KMS-11 (cell line): ENCODE results near the gene BCAT1.

Experiments
- H2AFZ ChIP-seq: fragments of 200-600 bp; sonication (generic); 2 replicates; pipeline ENCODE4 v1.6.1; 2016; ENCODE audit warnings: antibody characterized with exemption, mixed run types, low read depth
- H3K27ac ChIP-seq: fragments of 200-600 bp; sonication (generic); 2 replicates; pipeline ENCODE4 v1.6.1; 2016; ENCODE audit warnings: mild to moderate bottlenecking, mixed run types
- H3K27me3 ChIP-seq: fragments of 200-600 bp; sonication (generic); 2 replicates; pipeline ENCODE4 v1.6.1; 2017; ENCODE audit warnings: mild to moderate bottlenecking, low read depth, mixed run types, moderate library complexity; ENCODE audit not compliant: insufficient read depth
- H3K36me3 ChIP-seq: fragments of 200-600 bp; sonication (generic); 2 replicates; pipeline ENCODE4 v1.6.1; 2017; ENCODE audit warnings: mild to moderate bottlenecking, mixed run types; ENCODE audit not compliant: insufficient read depth
- H3K4me1 ChIP-seq: fragments of 200-600 bp; sonication (generic); 2 replicates; pipeline ENCODE4 v1.6.1; 2016; ENCODE audit warnings: mild to moderate bottlenecking, low read depth, mixed run types; ENCODE audit not compliant: poor library complexity, severe bottlenecking
- H3K4me2 ChIP-seq: fragments of 200-600 bp; sonication (generic); 2 replicates; pipeline ENCODE4 v1.7.0; 2016; ENCODE audit warnings: mild to moderate bottlenecking, mixed run types
- H3K4me3 ChIP-seq: fragments of 200-600 bp; sonication (generic); IDR thresholded peaks from 2 replicates; pipeline ENCODE4 v1.6.1; 2017; ENCODE audit warnings: low read depth, low read length, mixed read lengths; ENCODE audit not compliant: insufficient read depth
- H3K79me2 ChIP-seq: fragments of 200-600 bp; sonication (generic); 2 replicates; pipeline ENCODE4 v1.6.1; 2016; ENCODE audit warnings: low read depth, mixed run types; ENCODE audit not compliant: insufficient read depth
- H3K9ac ChIP-seq: fragments of 200-600 bp; sonication (generic); 2 replicates; pipeline ENCODE4 v1.6.1; 2016; ENCODE audit warnings: mild to moderate bottlenecking, mixed run types
- H4K20me1 ChIP-seq: fragments of 200-600 bp; sonication (generic); 2 replicates; pipeline ENCODE4 v1.6.1; 2016; ENCODE audit warnings: mild to moderate bottlenecking, mixed run types; ENCODE audit not compliant: insufficient read depth
- TF ChIP-seq, protein P1 (sequence below): fragments of 200-600 bp; sonication (generic); conservative IDR thresholded peaks from 2 replicates; pipeline ENCODE4 v1.6.1; 2017; ENCODE audit warnings: low read depth, mild to moderate bottlenecking, antibody characterized with exemption, low read length, moderate library complexity, mixed read lengths

The BCAT1 gene

GRCh38 chr12:24821691-24822090 is 127.2 kb downstream of the BCAT1 start:
- no peak overlapping the region for H3K4me3 ChIP-seq
- peak overlapping the region; percentile 24 for H3K4me2 ChIP-seq
- no peaks in the 10 kb centered on the region for H3K27me3 ChIP-seq
- H4K20me1 ChIP-seq: no peaks in the 10 kb centered on the region
- TF ChIP-seq, protein P1, sequence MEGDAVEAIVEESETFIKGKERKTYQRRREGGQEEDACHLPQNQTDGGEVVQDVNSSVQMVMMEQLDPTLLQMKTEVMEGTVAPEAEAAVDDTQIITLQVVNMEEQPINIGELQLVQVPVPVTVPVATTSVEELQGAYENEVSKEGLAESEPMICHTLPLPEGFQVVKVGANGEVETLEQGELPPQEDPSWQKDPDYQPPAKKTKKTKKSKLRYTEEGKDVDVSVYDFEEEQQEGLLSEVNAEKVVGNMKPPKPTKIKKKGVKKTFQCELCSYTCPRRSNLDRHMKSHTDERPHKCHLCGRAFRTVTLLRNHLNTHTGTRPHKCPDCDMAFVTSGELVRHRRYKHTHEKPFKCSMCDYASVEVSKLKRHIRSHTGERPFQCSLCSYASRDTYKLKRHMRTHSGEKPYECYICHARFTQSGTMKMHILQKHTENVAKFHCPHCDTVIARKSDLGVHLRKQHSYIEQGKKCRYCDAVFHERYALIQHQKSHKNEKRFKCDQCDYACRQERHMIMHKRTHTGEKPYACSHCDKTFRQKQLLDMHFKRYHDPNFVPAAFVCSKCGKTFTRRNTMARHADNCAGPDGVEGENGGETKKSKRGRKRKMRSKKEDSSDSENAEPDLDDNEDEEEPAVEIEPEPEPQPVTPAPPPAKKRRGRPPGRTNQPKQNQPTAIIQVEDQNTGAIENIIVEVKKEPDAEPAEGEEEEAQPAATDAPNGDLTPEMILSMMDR: no peak
- no peak overlapping the region for H2AFZ ChIP-seq
- no peak overlapping the region for H3K9ac ChIP-seq
- H3K79me2 ChIP-seq: no peaks in the 10 kb centered on the region
- no peak overlapping the region; the same call in 1 of the 2 replicates for H3K27ac ChIP-seq
- no peaks in the 10 kb centered on the region for H3K36me3 ChIP-seq
- H3K4me1 ChIP-seq: peaks cover 27% of the 10 kb centered on the region

DNA sequence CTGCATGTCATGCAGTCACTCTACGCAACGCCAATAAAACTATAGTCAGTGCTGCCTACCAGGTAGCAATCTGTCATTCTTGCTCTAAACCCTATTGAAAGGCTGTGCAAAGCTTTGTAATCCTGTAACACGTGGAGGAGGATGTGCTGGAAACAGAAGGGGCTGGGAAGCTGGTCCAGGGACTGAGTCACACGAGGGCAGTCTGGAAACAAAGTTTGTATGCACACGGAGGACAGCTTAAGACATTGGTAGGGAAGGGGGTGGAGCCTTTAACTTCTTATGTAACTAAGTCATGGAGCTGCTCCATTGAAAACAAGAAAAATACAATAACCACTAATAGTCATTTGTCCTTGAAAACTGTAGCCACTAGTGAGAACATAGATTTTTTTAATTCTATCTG is 128.0 kb downstream of the BCAT1 start:
- peaks cover 27% of the 10 kb centered on the region for H3K4me1 ChIP-seq
- no peak overlapping the region for H3K9ac ChIP-seq
- H3K36me3 ChIP-seq: no peaks in the 10 kb centered on the region

GRCh38 chr12:24818351-24818750 is 130.6 kb downstream of the BCAT1 start:
- Histone ChIP-seq H3K27me3 (no peaks in the 10 kb centered on the region), H4K20me1 (no peaks in the 10 kb centered on the region), H3K4me2 (no peak overlapping the region), H3K9ac (no peak overlapping the region), H2AFZ (no peak overlapping the region), H3K27ac (no peak overlapping the region), H3K79me2 (no peaks in the 10 kb centered on the region), H3K4me3 (no peak overlapping the region), H3K4me1 (peaks cover 38% of the 10 kb centered on the region), H3K36me3 (no peaks in the 10 kb centered on the region)
- TF ChIP-seq, protein P1: no peak

More for the DNA sequence above, 128.0 kb downstream of the BCAT1 start:
- Histone ChIP-seq H3K4me3 (no peak overlapping the region), H3K27me3 (no peaks in the 10 kb centered on the region), H3K79me2 (no peaks in the 10 kb centered on the region), H2AFZ (no peak overlapping the region), H3K4me2 (no peak overlapping the region), H3K27ac (no peak overlapping the region), H4K20me1 (no peaks in the 10 kb centered on the region)
- TF ChIP-seq, protein P1: no peak

- H3K9ac ChIP-seq: peak overlapping the region; percentile 45
- peaks cover 20% of the 10 kb centered on the region for H3K4me1 ChIP-seq
- no peaks in the 10 kb centered on the region for H3K79me2 ChIP-seq
- H4K20me1 ChIP-seq: no peaks in the 10 kb centered on the region
- H3K27ac ChIP-seq: peak overlapping the region; percentile 60; the same call in 1 of the 2 replicates
- no peak overlapping the region for H3K4me3 ChIP-seq
- no peaks in the 10 kb centered on the region for H3K27me3 ChIP-seq
- H2AFZ ChIP-seq: peak overlapping the region; percentile 72
- H3K36me3 ChIP-seq: no peaks in the 10 kb centered on the region
- peak overlapping the region; percentile 89 for H3K4me2 ChIP-seq
- TF ChIP-seq, protein P1: no peak
Observed at GRCh38 chr12:24815114-24815423, 133.8 kb downstream of the BCAT1 start.
